NCI-H2227 treated with DMSO at 0.1 percent for 48 hours (cell line): ENCODE results near the gene ZFP92.
"Not testable (repeated sequence)": the region's sequence is repeated elsewhere in the genome, so short reads cannot be mapped to it uniquely, and the experiment has no call there.

Experiments used
- DNase-seq: peaks from one replicate; lab custom pipeline; 2025; lab: John Stamatoyannopoulos, UW

The ZFP92 gene, protein sequence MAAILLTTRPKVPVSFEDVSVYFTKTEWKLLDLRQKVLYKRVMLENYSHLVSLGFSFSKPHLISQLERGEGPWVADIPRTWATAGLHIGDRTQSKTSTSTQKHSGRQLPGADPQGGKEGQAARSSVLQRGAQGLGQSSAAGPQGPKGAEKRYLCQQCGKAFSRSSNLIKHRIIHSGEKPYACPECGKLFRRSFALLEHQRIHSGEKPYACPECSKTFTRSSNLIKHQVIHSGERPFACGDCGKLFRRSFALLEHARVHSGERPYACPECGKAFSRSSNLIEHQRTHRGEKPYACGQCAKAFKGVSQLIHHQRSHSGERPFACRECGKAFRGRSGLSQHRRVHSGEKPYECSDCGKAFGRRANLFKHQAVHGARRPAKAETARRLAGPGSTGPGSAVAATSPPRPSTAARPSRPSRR

DNA sequence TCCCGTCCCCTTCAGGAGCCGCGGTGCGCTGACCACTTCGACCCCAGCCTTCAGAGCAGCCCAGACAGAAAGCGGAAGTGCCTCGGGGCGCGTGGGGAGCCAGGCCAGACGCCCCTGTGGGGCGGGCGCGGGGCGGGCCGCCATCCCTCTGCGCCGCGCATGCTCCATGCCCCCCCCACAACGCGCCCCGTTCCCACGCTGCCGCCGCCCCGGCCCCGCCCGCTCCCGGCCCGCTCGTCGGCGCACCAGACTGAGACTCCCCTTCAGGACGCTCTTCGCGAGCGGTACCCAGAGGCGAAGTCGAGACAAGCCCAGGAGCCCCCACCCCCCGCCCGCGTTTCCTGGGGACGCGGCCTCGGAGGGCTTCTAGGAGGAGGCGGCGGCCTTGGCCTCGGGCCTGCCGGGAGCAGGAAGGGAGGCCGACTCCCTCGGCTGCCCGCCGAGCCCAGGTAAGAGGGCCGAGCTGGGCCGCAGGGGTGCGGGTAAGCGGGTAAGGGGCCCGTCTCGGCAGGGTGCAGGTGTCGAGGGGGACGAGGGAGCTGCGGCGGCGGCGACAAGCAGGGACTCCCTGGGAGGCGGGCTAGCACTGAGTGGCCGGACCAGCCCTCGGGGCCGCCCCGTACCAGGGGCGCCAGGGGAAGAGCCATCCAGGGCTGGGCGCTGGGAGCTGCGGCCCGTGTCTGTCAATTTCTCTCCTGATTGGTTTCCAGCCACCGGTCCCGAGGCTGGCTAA, at the start of gene ZFP92:
TSS of gene ZFP92 (plus strand) at position 218 of the 733 bp plus-strand sequence. CDS start 6,851 bp downstream, outside the sequence.
- DNase-seq, result no peak

DNA sequence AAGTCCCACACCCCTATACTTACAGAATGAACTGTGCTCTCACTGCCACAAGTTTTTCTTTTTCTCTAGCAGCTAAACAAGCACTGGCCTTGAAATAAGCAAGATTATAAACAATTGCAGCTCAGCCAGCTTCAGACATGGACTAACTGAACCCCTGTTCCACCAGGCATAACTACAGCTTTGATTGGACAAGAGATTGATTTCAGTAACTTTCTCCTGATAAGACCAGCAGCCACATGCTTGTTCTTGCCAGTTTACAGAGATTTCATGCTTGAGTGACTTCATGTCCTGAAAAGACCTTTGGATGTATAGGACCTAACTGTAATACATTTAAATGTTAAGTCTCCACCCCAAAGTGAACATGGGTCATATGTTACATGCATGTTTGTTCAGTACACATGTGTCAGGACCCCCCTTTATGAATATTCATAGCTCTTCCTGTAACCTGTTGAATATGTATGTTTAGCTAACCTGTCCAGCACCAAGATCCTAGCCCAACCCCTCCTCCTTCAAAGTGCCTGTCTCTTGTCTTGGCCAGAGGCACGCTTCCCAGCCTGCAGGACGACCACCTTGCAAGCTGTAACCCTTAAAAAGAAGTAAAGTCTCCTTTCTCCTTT, 49.4 kb upstream of the ZFP92 start:
- DNase-seq, result no peak

GRCh38 chrX:153365670-153366069, 45.6 kb upstream of the ZFP92 start:
- no peak for DNase-seq

DNA sequence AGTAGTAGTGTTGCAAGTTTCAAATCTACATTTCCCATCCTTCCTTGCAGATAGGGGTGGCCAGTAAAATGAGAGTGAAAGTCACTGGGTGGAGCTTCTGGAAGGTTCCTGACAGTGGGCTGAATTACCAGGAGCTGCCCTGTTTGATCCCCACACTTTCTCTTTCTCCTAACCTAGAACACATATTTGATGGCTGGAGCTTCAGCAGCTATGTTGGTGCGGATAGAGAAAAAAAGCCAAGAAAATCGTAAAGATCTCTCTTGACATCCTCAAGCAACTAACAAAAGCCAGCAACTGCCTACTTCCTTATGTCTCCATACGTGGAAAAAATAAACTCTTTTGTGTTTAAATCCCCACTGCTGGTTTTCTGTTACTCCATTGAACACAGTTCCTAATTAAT, 45.2 kb upstream of the ZFP92 start:
- no peak for DNase-seq

DNA sequence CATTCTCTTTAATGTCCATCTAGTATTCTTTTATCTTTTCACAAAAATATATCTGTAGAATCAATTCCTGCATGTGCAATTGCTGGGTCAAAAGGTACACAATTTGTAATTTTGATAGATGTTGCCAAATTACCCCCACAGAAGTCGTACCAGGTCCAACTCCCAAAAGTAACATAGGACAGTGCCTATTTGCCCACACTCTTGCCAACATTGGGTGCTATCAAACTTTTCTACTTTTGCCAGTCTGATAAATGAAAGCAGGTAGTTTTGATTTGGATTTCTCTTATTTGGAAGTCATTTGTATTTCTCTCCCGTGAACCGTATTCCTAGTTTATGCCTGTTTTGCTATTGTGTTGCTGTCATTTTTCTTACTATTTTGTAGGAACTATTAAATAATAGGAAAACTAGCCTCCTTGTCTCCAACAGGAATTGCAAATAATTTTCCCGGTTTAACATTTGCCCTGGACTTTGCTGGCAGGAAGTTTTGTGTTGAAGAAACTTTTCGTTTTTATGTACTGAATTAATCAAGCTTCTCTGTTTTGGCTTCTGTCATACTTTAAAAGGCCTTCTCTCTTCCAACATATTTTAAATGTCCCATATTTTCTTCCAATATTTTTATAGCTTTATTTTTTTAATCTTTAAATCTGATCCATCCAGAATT, 44.3 kb upstream of the ZFP92 start:
- DNase-seq, result no peak

GRCh38 chrX:153370293-153371055, 40.8 kb upstream of the ZFP92 start:
- no peak for DNase-seq

GRCh38 chrX:153371256-153371655, 40.0 kb upstream of the ZFP92 start:
- DNase-seq, result no peak

DNA sequence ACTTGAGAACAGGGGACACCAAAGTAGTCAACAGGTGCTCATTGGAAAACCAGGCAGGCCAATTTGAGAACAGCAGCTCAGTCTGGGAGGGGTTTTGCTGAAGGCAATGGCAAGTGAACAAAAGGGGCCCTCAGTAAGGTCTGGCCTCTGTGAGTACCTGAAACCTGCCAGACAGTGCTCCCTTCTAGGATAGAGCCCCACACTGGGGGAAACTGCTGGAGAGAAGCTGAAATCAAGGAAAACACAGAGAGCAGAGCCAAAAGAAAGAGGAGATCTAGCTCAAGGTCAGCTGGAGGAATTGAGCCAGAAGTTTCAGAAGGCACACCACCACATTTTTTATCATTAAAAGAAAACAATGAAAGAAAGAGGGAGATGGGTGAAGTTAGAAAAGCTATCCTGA, 38.3 kb upstream of the ZFP92 start:
- no peak for DNase-seq

- no peak for DNase-seq
These were observed 36.8 kb upstream of the ZFP92 start for GRCh38 chrX:153374426-153374825.

DNA sequence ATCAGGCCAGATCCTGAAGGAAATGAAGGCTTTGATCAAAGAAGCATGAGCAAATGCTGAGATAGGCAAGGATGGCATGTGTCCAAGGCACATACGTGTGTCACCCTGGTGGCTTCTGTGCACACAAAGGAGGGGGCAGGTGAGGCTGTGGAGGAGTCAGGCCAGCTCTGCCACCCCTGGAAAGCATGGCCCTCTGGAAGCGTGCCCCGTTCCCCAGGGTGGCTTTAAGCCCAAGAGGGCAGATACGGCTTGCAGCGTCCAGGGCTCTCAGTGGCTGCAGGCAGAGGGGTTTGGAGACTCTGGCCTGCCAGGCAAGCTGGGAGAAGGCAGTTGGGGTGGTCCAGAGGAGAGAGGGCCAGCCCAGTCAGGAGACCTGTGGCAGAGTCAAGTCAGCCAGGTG, 35.7 kb upstream of the ZFP92 start:
- DNase-seq, result no peak

GRCh38 chrX:153377727-153378126, 33.5 kb upstream of the ZFP92 start:
- DNase-seq, result no peak

- DNase-seq, result no peak
These were observed 32.7 kb upstream of the ZFP92 start for GRCh38 chrX:153378607-153379006.

DNA sequence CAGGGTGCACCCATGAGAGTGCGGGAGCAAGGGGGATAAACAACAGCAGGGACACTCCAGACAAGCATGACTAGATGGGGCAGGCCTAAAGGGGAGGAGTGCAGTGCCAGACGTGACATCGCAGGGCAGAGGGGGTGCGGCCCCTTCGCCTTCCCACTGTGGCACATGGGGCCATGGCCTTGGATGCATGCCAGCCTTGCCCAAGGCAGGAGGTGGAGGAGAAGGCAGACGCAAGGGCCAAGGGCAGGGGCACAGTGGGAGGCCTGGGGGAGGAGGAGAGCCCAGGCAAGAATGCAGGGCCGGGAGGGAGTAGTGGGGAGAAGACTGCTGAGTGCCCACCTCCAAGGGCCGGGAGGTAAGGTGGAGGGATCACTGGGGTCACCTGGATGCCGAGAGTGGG, 31.8 kb upstream of the ZFP92 start:
- DNase-seq, result no peak

DNA sequence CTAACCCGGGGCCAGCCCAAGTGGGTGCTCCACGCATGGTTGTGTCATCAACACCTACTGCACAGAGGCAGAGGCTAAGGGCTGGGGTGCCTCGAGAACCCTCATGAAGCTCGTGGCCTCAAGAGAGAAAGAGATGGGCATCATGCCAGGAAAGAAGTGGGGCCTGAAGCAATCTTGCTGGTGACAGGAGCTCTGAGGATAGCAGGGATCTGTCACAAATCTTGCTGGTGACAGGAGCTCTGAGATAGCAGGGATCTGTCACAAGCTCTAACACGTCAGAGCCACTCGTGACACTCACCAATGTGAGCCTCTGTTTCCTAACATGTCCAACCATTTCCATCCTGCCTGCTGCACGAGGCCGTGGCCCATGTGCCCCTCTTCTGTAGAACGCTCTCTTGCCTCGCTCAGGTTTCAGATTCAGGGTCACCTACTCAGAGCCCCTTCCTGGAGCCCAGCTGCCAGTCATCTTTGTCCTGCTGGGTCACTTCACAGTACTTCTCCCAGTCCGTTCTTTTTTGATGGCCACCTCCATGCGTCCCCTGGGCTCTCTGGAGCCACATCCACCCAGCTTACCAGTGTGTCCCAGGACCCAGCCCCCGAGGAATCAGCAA, 31.2 kb upstream of the ZFP92 start:
- DNase-seq, result no peak

- DNase-seq, result no peak
These were observed 30.6 kb upstream of the ZFP92 start for GRCh38 chrX:153380691-153381090.

- DNase-seq, result peak; percentile 70
These were observed 29.4 kb upstream of the ZFP92 start for GRCh38 chrX:153381684-153382532.

DNA sequence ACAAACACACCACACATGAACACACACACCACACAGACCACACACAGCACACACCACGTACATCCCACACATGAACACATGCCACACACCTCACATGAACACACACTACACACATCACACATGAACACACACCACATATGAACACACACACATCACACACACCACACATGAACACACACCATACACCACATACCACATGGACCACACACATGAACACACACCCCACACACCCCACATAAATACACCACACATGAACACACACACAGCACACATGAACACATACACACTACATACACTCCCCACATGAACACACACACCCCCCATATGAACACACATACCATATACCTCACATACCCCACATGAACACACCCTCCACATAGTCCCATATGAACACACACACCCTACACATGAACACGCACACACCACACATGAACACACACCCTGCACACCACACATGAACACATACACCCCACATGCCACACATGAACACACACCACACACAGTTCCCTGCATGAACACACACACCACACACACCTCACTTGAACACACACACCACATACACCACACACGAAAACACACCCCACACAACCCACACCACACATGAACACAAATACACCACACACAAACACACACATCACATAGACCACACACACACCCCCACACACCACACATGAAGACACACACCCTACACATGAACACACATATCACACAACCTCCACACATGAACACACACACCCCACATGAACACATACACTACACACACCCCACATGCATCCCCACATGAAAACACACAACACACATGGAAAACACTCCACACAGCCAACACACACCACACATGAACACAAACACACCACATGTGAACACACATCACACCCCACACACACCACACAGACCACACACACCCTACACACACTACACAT, 28.4 kb upstream of the ZFP92 start:
- no peak for DNase-seq

DNA sequence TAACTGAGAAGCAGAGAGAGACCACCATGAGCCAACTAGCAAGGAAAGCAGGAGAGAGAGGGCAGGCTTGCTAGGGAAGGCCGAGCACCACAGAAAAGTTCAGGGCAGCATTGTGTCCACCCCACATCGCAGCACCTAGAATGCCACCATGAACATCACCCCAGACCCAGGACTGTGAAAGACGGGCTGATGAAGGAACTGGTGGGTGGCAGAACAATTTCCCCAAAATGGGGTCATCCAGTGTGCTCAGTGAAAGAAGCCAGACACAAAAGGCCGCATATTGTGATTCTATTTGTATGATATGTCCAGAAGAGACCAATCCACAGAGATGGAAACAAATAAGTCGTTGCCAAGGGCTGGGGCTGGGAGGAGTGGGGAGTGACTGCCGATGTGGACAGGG, 26.9 kb upstream of the ZFP92 start:
- DNase-seq, result no peak

DNA sequence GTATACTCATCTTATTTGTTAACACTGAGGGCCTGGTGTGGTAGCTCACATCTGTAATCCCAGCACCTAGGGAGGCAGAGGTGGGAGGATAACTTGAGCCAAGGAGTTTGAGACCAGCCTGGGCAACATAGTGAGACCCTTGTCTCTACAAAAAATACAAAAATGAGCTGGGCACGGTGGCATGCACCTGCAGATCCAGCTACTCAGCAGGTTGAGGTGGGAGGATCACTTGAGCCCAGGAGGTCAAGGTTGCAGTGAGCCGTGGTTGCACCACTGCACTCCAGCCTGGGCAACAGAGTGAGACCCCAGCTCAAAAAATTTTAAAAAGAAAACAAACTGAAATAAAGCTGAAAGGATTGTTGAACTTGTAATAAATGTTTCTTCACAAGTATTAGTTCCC, 26.3 kb upstream of the ZFP92 start:
- not testable (repeated sequence) for DNase-seq
